WERI-Rb-1 (cell line): ENCODE measurements around the gene PELI2.
A peak's percentile ranks its signal among the peaks of the same experiment; 100 is the strongest.

Experiments used
- DNase-seq: peaks from one replicate; pipeline ENCODE4 v3.0.0-alpha.2; 2020
- H3K27ac ChIP-seq: fragments of 250-450 bp; sonication (Bioruptor Pico); 2 replicates; pipeline ENCODE4 v1.5.1; 2020; ENCODE audit warnings: mild to moderate bottlenecking, moderate library complexity
- H3K27me3 ChIP-seq: fragments of 250-450 bp; sonication (Bioruptor Pico); 2 replicates; pipeline ENCODE4 v1.5.1; 2021; ENCODE audit warnings: mild to moderate bottlenecking, low read depth, moderate library complexity; ENCODE audit not compliant: insufficient read depth, severe bottlenecking
- H3K36me3 ChIP-seq: fragments of 250-450 bp; sonication (Bioruptor Pico); 2 replicates; pipeline ENCODE4 v1.5.1; 2020; ENCODE audit warnings: mild to moderate bottlenecking, moderate library complexity
- H3K4me3 ChIP-seq: 2 replicates; pipeline ENCODE4 v1.5.1; 2011; ENCODE audit warnings: low read depth, mild to moderate bottlenecking, control low read depth, low read length
- H3K9me3 ChIP-seq: fragments of 250-450 bp; sonication (Bioruptor Pico); 2 replicates; pipeline ENCODE4 v1.5.1; 2021; ENCODE audit warnings: mild to moderate bottlenecking, moderate library complexity; ENCODE audit not compliant: severe bottlenecking
- TF ChIP-seq, protein P1 (sequence below): IDR thresholded peaks from 2 replicates; pipeline ENCODE4 v1.5.1; 2011; ENCODE audit warnings: low read depth, mild to moderate bottlenecking, control low read depth, inconsistent platforms, low read length

The PELI2 gene

DNA sequence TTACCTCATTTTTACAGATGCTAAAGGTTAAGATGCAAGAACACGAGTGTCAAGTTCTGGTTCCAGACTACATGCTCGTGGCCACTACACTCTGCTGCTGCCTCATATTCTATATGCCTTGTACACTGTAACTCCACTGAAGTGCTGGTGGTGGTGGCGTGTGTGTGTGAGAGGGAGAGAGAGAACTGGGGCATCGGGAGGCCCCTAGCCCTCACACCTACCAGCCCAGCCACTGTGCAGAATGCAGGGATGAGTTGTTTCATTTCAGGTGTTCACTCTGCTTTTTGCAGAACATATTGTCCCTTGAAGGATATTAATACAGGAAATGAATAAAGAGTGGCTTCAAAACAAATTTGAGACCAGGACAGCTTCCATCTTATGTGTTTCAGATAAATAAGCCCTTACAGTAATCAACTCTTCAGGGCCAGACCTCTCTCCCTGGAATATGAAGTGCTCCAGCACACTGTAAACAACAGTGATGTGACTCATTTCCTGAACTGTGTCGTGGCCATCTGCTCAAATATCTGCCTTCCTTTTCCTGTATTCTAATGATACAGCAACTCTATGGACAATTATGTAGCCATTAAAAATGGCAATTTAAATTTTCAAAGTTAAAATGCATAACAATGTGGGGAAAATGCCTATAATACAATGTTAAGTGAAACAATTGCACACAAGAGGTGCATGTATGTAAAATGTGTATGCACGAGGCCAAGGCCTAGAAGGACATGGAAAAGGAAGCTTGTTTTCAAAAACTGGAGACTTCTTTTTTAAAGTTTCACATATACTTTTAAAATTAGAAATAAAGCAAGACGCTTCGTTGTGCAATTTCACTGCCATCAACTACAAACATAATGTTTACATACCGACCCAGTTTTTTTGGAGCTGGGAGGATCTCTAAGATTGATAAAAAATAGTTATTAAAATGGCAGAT, 215.4 kb downstream of the PELI2 start:
- Histone ChIP-seq H3K27ac (no peak overlapping the region), H3K27me3 (no peaks in the 10 kb centered on the region), H3K4me3 (no peak overlapping the region), H3K9me3 (no peaks in the 10 kb centered on the region), H3K36me3 (no peaks in the 10 kb centered on the region)
- TF ChIP-seq, protein P1, sequence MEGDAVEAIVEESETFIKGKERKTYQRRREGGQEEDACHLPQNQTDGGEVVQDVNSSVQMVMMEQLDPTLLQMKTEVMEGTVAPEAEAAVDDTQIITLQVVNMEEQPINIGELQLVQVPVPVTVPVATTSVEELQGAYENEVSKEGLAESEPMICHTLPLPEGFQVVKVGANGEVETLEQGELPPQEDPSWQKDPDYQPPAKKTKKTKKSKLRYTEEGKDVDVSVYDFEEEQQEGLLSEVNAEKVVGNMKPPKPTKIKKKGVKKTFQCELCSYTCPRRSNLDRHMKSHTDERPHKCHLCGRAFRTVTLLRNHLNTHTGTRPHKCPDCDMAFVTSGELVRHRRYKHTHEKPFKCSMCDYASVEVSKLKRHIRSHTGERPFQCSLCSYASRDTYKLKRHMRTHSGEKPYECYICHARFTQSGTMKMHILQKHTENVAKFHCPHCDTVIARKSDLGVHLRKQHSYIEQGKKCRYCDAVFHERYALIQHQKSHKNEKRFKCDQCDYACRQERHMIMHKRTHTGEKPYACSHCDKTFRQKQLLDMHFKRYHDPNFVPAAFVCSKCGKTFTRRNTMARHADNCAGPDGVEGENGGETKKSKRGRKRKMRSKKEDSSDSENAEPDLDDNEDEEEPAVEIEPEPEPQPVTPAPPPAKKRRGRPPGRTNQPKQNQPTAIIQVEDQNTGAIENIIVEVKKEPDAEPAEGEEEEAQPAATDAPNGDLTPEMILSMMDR, result no peak
- no peak for DNase-seq

DNA sequence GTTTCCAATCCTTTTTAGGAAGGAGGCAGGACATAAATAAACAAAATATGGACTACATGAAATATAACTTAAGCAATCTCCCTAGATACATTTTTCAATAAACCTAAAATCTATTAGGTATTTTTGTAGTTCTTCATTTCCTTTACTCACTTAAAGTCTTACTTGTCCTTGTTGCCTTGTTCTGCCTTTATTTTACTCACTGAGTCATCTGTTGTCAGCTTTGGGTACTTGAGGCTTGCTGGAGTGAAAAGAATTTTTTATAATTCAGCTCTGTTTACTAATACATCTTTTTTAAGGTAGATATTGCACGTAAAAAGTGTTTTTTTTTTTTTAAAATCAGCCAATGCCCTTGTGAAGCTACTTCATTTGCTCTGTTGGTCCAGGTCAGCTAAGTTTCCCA, 216.2 kb downstream of the PELI2 start:
- DNase-seq, result no peak
- no peaks in the 10 kb centered on the region for H3K9me3 ChIP-seq
- H3K27me3 ChIP-seq, result no peaks in the 10 kb centered on the region
- no peaks in the 10 kb centered on the region for H3K36me3 ChIP-seq
- no peak overlapping the region for H3K4me3 ChIP-seq
- no peak overlapping the region for H3K27ac ChIP-seq
- TF ChIP-seq, protein P1, result no peak

DNA sequence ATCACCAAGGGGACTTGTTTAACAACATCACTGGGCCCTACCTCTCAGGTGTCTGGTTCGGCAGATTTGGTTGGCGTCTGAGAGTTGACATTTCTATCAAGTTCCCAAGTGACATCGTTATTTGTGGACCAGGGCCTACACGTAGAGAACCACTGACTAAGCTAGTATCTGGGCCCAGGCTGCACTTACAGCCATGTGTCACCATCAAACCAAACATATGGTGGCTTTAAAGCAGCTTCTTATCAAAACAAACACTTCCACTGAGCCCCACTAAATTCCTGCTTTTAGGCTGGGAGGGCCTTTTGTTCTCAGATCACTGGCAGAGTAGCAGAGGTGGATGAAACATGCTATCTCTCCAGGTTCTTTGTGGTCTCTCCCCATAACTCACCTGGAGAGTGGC, 220.5 kb downstream of the PELI2 start:
- DNase-seq, result no peak
- H3K27ac ChIP-seq, result no peak overlapping the region
- H3K27me3 ChIP-seq, result no peaks in the 10 kb centered on the region
- H3K9me3 ChIP-seq, result no peaks in the 10 kb centered on the region
- TF ChIP-seq, protein P1, result no peak
- H3K4me3 ChIP-seq, result no peak overlapping the region
- no peaks in the 10 kb centered on the region for H3K36me3 ChIP-seq

DNA sequence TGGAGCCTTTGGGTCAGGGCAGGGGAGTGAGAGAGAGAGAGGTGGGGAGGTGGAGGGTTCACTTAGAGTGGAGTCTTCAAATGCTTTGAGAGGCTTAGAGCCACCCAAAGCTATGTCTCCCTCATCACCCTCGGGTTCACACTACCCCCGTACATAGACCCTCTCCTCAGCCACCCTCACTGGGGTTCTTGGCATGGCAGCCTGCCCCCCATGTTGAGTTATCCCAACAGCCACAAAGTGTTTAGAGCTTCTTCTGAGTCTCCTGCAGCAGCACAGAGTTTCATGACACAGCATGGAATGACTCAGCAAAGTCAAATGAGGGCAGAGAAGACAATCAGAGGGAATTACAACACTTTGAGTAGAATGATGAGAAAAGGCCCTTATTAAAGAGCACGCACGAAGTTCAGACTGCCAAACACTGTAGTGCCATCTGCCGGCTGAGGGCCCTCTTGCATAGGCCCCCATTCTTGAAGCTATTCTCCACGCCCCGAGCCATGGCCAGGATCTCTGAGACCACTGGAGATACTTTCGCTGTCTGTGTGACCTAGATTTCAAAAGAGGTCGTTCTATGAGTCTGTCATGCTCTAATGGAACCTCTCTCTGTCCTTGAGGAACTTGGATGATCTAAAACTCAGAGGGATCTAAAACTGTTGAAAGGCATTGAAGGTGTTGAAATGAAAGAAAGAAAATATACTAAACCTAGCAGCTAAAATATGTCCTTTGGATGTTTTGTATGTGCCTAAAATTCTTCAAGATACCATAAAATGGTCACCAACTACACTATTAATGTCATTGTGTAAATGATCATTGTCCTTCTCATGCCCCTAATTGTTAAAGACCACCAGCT, 221.9 kb downstream of the PELI2 start:
- Histone ChIP-seq H3K4me3 (no peak overlapping the region), H3K27me3 (no peaks in the 10 kb centered on the region), H3K27ac (no peak overlapping the region), H3K9me3 (no peaks in the 10 kb centered on the region), H3K36me3 (no peaks in the 10 kb centered on the region)
- DNase-seq, result peak; percentile 72
- TF ChIP-seq, protein P1, result peak; percentile 92

DNA sequence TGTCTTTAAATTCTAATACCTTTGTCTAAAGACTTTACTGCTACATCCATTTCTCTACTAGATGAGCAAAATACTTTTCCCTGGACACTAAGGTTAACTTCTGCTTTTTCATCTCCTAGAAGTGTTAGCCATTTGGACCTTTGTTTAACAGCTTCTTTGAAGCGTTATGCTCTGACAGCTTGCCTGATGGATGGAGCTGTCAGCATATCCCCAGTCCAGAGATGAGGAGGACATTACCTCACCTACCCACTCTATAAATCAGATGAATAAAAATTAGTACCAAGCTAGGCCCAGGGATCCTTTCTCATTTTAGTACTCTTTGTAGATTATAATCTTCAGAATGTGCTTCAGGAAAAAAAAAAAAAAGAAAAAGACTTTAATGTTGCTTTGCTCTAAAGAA, 222.7 kb downstream of the PELI2 start:
- Histone ChIP-seq H3K4me3 (no peak overlapping the region), H3K27ac (no peak overlapping the region), H3K9me3 (no peaks in the 10 kb centered on the region), H3K36me3 (no peaks in the 10 kb centered on the region), H3K27me3 (no peaks in the 10 kb centered on the region)
- TF ChIP-seq, protein P1, result no peak
- no peak for DNase-seq
